ENCODE results near the gene PRRT1B. TPM values are rescaled to one million over a fixed set of nuclear protein-coding genes. Genes with fewer than 3 reads are reported as not detected.
A peak's percentile ranks its signal among the peaks of the same experiment; 100 is the strongest.

Gene PRRT1B
- total and polyA plus RNA-seq, 2 experiments from 2014 or later, result 0.24 TPM; not detected in 1

GRCh38 chr9:131530546-131530919 lies 14.8 kb upstream of the PRRT1B start:
- no peaks in the 10 kb centered on the region; the same call in 2 of the 3 replicates for H3K9me3 Mint-ChIP-seq
- no peaks in the 10 kb centered on the region for H3K27me3 ChIP-seq (ENCODE audit: insufficient read depth)
- peaks cover 10% of the 10 kb centered on the region; the same call in 1 of the 2 replicates for H3K36me3 ChIP-seq (ENCODE audit: insufficient read depth)
- no peaks in the 10 kb centered on the region; the same call in 1 of the 2 replicates for H4K20me1 ChIP-seq (replicated peaks; ENCODE audit: insufficient read depth)
- peaks cover 6% of the 10 kb centered on the region; the same call in 1 of the 2 replicates for H3K79me2 ChIP-seq (replicated peaks; ENCODE audit: insufficient read depth)
- no peak overlapping the region for H3K27ac ChIP-seq (ENCODE audit: low read depth)
- peak overlapping the region; percentile 89 for H3K4me3 Mint-ChIP-seq
- 0 out of 2 replicates have a peak, but pooled peaks cover 2% of the 10 kb centered on the region for H3F3A ChIP-seq (replicated peaks; ENCODE audit: low read depth)
- peak overlapping the region; percentile 87 for H3K4me3 ChIP-seq
- peaks cover 6% of the 10 kb centered on the region; the same call in 2 of the 3 replicates for H3K4me1 Mint-ChIP-seq
- peaks cover 4% of the 10 kb centered on the region for H3K27me3 Mint-ChIP-seq (ENCODE audit: insufficient read depth, low read depth, poor library complexity)
- H3K4me1 ChIP-seq (ENCODE audit: insufficient read depth), result 0 out of 2 replicates have a peak, but pooled peaks cover 4% of the 10 kb centered on the region
- peaks cover 46% of the 10 kb centered on the region for H3K36me3 Mint-ChIP-seq (ENCODE audit: low read depth)
- no peaks in the 10 kb centered on the region for H3K9me2 ChIP-seq (ENCODE audit: insufficient read depth)
- ATAC-seq (peak; percentile 21), DNase-seq (ENCODE audit: low spot score) (peak; percentile 52)
- H3K4me2 ChIP-seq, result peak overlapping the region; percentile 91
- H3K27ac Mint-ChIP-seq, result no peak overlapping the region
- TF ChIP-seq JUNB (IDR thresholded peaks at IDR 0.05; ENCODE audit: unreplicated experiment), result no peak
- no peak for TF ChIP-seq ZNF462 (CRISPR knock-in tag; IDR thresholded peaks at IDR 0.05)
- no peak for TF ChIP-seq REST (IDR thresholded peaks at IDR 0.05; ENCODE audit: unreplicated experiment)
- peak overlapping the region; percentile 81 for H2AFZ ChIP-seq

Measured in GM23338 (cell line).